ENCODE measurements around the gene SRP14. TPM values are rescaled to one million over a fixed set of nuclear protein-coding genes. Genes with fewer than 3 reads are reported as not detected.

SRP14 gene
- total RNA-seq, 2 experiments from 2014 or later: 130 to 188 TPM

GRCh38 chr15:40042791-40043320 lies 3.9 kb upstream of the SRP14 start:
- BruUV-seq (replicated peaks): no TSS peak
- Histone ChIP-seq H3K9me3 (ENCODE audit: low read length) (no peaks in the 10 kb centered on the region), H3K36me3 (ENCODE audit: insufficient read depth, low read length) (peaks cover under 1% of the 10 kb centered on the region; the same call in 1 of the 2 replicates), H2AFZ (ENCODE audit: low read length) (no peak overlapping the region), H3K4me2 (ENCODE audit: low read length) (no peak overlapping the region), H3K27ac (ENCODE audit: low read depth, low read length, poor library complexity, severe bottlenecking) (no peak overlapping the region), H3K79me2 (ENCODE audit: insufficient read depth, low read depth, low read length) (peaks cover 20% of the 10 kb centered on the region), H4K20me1 (ENCODE audit: insufficient read depth, low read length) (peaks cover 4% of the 10 kb centered on the region; the same call in 1 of the 2 replicates), H3K4me1 (ENCODE audit: insufficient read depth, low read length, poor library complexity, severe bottlenecking) (peaks cover 51% of the 10 kb centered on the region), H3K4me3 (ENCODE audit: low read depth, low read length, poor library complexity, severe bottlenecking) (no peak overlapping the region), H3K9me2 (ENCODE audit: insufficient read depth, low read length) (no peaks in the 10 kb centered on the region)
- POLR2A ChIA-PET: no interaction called here
- no peak for TF ChIP-seq CTCF (conservative IDR thresholded peaks at IDR 0.05; ENCODE audit: low read length)
- TF ChIP-seq EZH2phosphoT487 (IDR thresholded peaks at IDR 0.05; ENCODE audit: borderline replicate concordance, low read depth, low read length): no peak
- CTCF ChIA-PET (ENCODE audit: unreplicated experiment): no interaction called here
- intact Hi-C loops (cut with micrococcal nuclease; ENCODE audit: unreplicated experiment): no loop called here
- DNase-seq (ENCODE audit: low spot score): no peak

GRCh38 chr15:40040770-40041169 lies 1.8 kb upstream of the SRP14 start:
- H3K27ac ChIP-seq (ENCODE audit: low read depth, low read length, poor library complexity, severe bottlenecking): no peak overlapping the region
- no peak for DNase-seq (ENCODE audit: low spot score)
- peak overlapping the region; percentile 77; the same call in 1 of the 2 replicates for H3K4me2 ChIP-seq (ENCODE audit: low read length)
- ChIA-PET CTCF (ENCODE audit: unreplicated experiment) (interaction anchor here (1.0 to 1.8 kb wide), 2 partner anchors 64 to 66 kb away, joined by 3 to 6 read pairs; no protein-coding TSS in a partner anchor), POLR2A (interaction anchor here (0.6 to 2.0 kb wide), 4 partner anchors 57 to 296 kb away, joined by 3 to 14 read pairs (median 4); no protein-coding TSS in a partner anchor)
- peaks cover 28% of the 10 kb centered on the region for H3K79me2 ChIP-seq (ENCODE audit: insufficient read depth, low read depth, low read length)
- no peak overlapping the region for H2AFZ ChIP-seq (ENCODE audit: low read length)
- TF ChIP-seq CTCF (conservative IDR thresholded peaks at IDR 0.05; ENCODE audit: low read length) (no peak), EZH2phosphoT487 (IDR thresholded peaks at IDR 0.05; ENCODE audit: borderline replicate concordance, low read depth, low read length) (no peak)
- H3K9me2 ChIP-seq (ENCODE audit: insufficient read depth, low read length): no peaks in the 10 kb centered on the region
- peaks cover 42% of the 10 kb centered on the region for H3K4me1 ChIP-seq (ENCODE audit: insufficient read depth, low read length, poor library complexity, severe bottlenecking)
- BruUV-seq (replicated peaks): TSS peak; percentile 33
- intact Hi-C loops (cut with micrococcal nuclease; ENCODE audit: unreplicated experiment): no loop called here
- H3K4me3 ChIP-seq (ENCODE audit: low read depth, low read length, poor library complexity, severe bottlenecking): no peak overlapping the region
- H3K9me3 ChIP-seq (ENCODE audit: low read length): no peaks in the 10 kb centered on the region
- peaks cover 4% of the 10 kb centered on the region; the same call in 1 of the 2 replicates for H4K20me1 ChIP-seq (ENCODE audit: insufficient read depth, low read length)
- H3K36me3 ChIP-seq (ENCODE audit: insufficient read depth, low read length): peaks cover 21% of the 10 kb centered on the region

- peak overlapping the region; percentile 94 for H3K4me3 ChIP-seq (ENCODE audit: low read depth, low read length, poor library complexity, severe bottlenecking)
These were observed 1.3 kb upstream of the SRP14 start for GRCh38 chr15:40040293-40040635.

More at GRCh38 chr15:40040293-40040635, 1.3 kb upstream of the SRP14 start:
- intact Hi-C loops (cut with micrococcal nuclease; ENCODE audit: unreplicated experiment): no loop called here
- Histone ChIP-seq H2AFZ (ENCODE audit: low read length) (no peak overlapping the region), H3K4me1 (ENCODE audit: insufficient read depth, low read length, poor library complexity, severe bottlenecking) (peaks cover 37% of the 10 kb centered on the region), H4K20me1 (ENCODE audit: insufficient read depth, low read length) (peaks cover 4% of the 10 kb centered on the region; the same call in 1 of the 2 replicates), H3K27ac (ENCODE audit: low read depth, low read length, poor library complexity, severe bottlenecking) (no peak overlapping the region), H3K79me2 (ENCODE audit: insufficient read depth, low read depth, low read length) (peaks cover 28% of the 10 kb centered on the region), H3K9me2 (ENCODE audit: insufficient read depth, low read length) (no peaks in the 10 kb centered on the region), H3K9me3 (ENCODE audit: low read length) (no peaks in the 10 kb centered on the region), H3K36me3 (ENCODE audit: insufficient read depth, low read length) (peaks cover 26% of the 10 kb centered on the region), H3K4me2 (ENCODE audit: low read length) (peak overlapping the region; percentile 77)
- TF ChIP-seq CTCF (conservative IDR thresholded peaks at IDR 0.05; ENCODE audit: low read length) (no peak), EZH2phosphoT487 (IDR thresholded peaks at IDR 0.05; ENCODE audit: borderline replicate concordance, low read depth, low read length) (no peak)
- no peak for DNase-seq (ENCODE audit: low spot score)
- ChIA-PET CTCF (ENCODE audit: unreplicated experiment) (interaction anchor here (0.9 to 1.8 kb wide), 3 partner anchors 10 to 233 kb away, joined by 3 to 6 read pairs (median 3); no protein-coding TSS in a partner anchor), POLR2A (interaction anchor here (0.6 to 2.1 kb wide), 5 partner anchors 8 to 160 kb away, joined by 4 to 14 read pairs (median 7); no protein-coding TSS in a partner anchor)
- no TSS peak for BruUV-seq (replicated peaks)
